Gastrocnemius medialis (tissue), 4 donors: ENCODE results near the gene CCDC183. TPM values are rescaled to one million over a fixed set of nuclear protein-coding genes. Genes with fewer than 3 reads are reported as not detected.
A peak's percentile ranks its signal among the peaks of the same experiment; 100 is the strongest.

ENCODE experiments used
- ATAC-seq, 2 donors: fragments of 150-250 bp; one replicate each; pipeline ENCODE4 v1.9.1; 2016
- DNase-seq, 2 donors: peaks; one replicate each; pipeline ENCODE4 v3.0.0-alpha.2; 2019
- H3K27ac ChIP-seq, 4 donors: fragments of 200-600 bp; sonication (generic); 1 replicate in 1 of 4; 2 replicates in 3 of 4; pipeline ENCODE4 v1.5.1; 2016 to 2018; ENCODE audit warnings: mild to moderate bottlenecking in 2 of 4, moderate library complexity in 1 of 4
- H3K27me3 ChIP-seq, 3 donors: fragments of 200-600 bp; sonication (generic) in 2 of 3; 1 replicate in 1 of 3; 2 replicates in 2 of 3; pipeline versions ENCODE4 v1.5.1 to v1.6.0; 2016 to 2019; ENCODE audit warnings: mild to moderate bottlenecking in 1 of 3, moderate library complexity in 1 of 3
- H3K36me3 ChIP-seq, 2 donors: fragments of 200-600 bp; sonication (generic) in 1 of 2; one replicate each; pipeline ENCODE4 v1.5.1; 2017 to 2018
- H3K4me1 ChIP-seq, 2 donors: fragments of 200-600 bp; sonication (generic) in 1 of 2; one replicate each; pipeline ENCODE4 v1.5.1; 2016 to 2017; ENCODE audit warnings: mild to moderate bottlenecking in 2 of 2
- H3K4me3 ChIP-seq, 4 donors: fragments of 200-600 bp; sonication (generic) in 3 of 4; 1 replicate in 1 of 4; 2 replicates in 3 of 4; pipeline ENCODE4 v1.5.1; 2016 to 2019; ENCODE audit warnings: mild to moderate bottlenecking in 2 of 4
- H3K9me3 ChIP-seq, 3 donors: fragments of 200-600 bp; sonication (generic) in 2 of 3; 1 replicate in 1 of 3; 2 replicates in 2 of 3; pipeline ENCODE4 v1.5.1; 2016 to 2019
- POLR2A ChIP-seq, 2 donors: fragments of 450-650 bp; IDR thresholded peaks; one replicate each; pipeline ENCODE4 v1.6.1; 2017; ENCODE audit warnings: antibody characterized with exemption in 2 of 2, mild to moderate bottlenecking in 2 of 2, moderate library complexity in 2 of 2
- in situ Hi-C, 4 donors: fragments of 200-750 bp; cut with MboI; loops; one replicate each; pipeline versions ENCODE4 v1.15.0 to v1.8.0; 2017; ENCODE audit warnings: low sequenced_read_pairs in 4 of 4
- intact Hi-C: fragments of 100-400 bp; cut with DNase I; formaldehyde crosslinking; loops from one replicate; pipeline ENCODE4 v1.15.1; 2023; ENCODE audit warnings: low total_unique reads
- total RNA-seq, 4 donors: library from RNA; depleted of rRNA; stranded (reverse); fragments of >200 nt; gene quantifications; one replicate each; pipeline versions ENCODE4 v1.1.0 to v1.2.3, GENCODE V29; 2016
- TF ChIP-seq, protein P1 (sequence below), 5 experiments: fragments of 450-650 bp in 3 of 5; fragments of 200-600 bp in 2 of 5; sonication (generic) in 2 of 5; IDR thresholded peaks in 4 of 5; conservative IDR thresholded peaks in 1 of 5; 1 replicate in 4 of 5; 2 replicates in 1 of 5; pipeline ENCODE4 v1.5.1; 2016 to 2019; ENCODE audit warnings: antibody characterized with exemption in 5 of 5, mild to moderate bottlenecking in 3 of 5, moderate library complexity in 3 of 5

CCDC183 gene
- total RNA-seq, 4 donors from 2014 or later, result 0.31 TPM; not detected in 3

DNA sequence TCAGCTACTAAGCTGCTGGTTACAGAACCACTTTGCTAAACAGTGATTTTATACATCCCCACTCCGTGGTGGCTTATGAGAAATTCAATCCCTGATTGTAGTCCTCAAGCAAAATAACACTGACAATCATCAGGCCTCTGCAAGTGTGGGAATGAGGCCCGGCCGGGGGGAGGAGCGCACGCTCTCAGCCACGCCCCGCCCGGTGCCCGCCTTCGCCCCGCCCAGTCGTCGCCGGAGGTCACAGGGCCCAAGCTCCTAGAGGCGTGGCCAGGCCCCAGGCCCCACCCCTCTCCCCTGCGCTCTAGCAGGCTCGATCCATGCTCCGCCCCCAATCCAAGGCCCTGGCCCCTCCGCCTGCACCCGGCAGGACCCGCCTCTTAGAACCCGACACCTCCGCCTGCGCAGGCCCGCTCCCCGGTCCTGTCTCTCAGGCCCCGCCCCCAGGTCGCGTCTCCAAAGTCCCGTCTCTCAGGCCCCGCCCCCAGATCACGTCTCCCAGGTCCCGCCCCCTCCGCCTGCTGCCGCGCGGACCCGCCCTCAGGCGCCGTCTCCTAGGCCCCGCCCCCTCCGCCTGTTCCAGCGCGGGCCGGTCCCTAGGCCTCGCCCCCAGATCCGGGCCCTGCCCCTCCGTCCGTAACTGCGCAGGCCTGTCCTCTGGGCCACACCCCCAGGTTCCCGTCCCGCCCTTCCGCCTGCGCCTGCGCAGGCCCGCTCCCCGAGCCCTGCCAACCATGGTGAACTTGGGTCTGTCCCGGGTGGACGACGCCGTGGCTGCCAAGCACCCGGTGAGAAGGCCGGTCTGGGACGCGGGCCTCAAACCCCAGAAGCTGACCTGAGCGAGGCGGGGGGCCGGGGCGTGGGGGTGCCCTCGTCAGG is 5.3 kb upstream of the CCDC183 start, which contains the start of gene TMEM141:
Gene TMEM141 (plus strand): TSS at position 705 of the 876 bp plus-strand sequence. CDS start 27 bp downstream, at position 732.
- in situ Hi-C loops, result loop anchor here in 1 of 4 donors (25.0 kb wide), 1 partner anchor 146 kb away; the partner anchor contains the start of genes C8G and FBXW5
- H3K4me1 ChIP-seq, result peaks cover 12 to 18% of the 10 kb centered on the region in 2 donors
- intact Hi-C loops, result loop anchor here (1.0 to 5.0 kb wide), 3 partner anchors 56 to 153 kb away; partner anchors contain the start of genes EDF1, FBXW5 and PHPT1

DNA sequence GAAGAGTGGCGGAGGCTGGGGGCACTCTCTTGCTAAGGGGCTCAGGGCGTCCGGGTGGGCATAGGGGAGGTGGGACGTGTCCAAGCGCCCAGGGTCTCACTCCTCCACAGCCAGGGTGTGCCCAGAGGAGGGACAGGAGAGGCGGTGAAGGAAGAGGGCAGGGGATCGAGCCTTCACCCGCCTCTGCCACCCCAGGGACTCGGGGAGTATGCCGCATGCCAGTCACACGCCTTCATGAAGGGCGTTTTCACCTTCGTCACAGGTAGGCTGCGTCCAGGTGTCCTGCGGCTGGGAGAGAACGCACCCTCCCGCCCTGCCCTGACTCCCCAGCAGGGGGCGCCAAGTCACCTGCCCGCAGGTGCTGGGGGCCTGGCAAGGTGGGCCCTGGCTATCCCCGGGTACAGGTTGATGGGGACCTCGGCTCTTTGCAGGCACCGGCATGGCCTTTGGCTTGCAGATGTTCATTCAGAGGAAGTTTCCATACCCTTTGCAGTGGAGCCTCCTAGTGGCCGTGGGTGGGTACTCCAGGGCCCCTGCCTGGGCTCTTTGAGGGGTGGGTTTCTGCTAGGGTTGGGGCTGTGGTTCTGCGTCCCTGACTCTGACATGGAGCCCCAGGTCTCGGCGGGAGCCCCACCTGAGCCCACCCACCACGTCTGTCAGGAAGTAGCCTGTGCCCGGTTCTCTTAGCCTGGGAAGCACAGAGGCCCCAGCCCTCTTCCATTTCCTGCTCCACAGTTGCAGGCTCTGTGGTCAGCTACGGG is 4.4 kb upstream of the CCDC183 start:
- H3K4me1 ChIP-seq, result peaks cover 12 to 18% of the 10 kb centered on the region in 2 donors
- ATAC-seq (peak; percentile 16 to 18), DNase-seq (peak in 1 of 2 donors; percentile 57)
- in situ Hi-C loops, result loop anchor here in 1 of 4 donors (25.0 kb wide), 1 partner anchor 146 kb away; the partner anchor contains the start of genes C8G and FBXW5
- no peaks in the 10 kb centered on the region for H3K36me3 ChIP-seq
- H3K9me3 ChIP-seq, result no peaks in the 10 kb centered on the region
- TF ChIP-seq, protein P1, sequence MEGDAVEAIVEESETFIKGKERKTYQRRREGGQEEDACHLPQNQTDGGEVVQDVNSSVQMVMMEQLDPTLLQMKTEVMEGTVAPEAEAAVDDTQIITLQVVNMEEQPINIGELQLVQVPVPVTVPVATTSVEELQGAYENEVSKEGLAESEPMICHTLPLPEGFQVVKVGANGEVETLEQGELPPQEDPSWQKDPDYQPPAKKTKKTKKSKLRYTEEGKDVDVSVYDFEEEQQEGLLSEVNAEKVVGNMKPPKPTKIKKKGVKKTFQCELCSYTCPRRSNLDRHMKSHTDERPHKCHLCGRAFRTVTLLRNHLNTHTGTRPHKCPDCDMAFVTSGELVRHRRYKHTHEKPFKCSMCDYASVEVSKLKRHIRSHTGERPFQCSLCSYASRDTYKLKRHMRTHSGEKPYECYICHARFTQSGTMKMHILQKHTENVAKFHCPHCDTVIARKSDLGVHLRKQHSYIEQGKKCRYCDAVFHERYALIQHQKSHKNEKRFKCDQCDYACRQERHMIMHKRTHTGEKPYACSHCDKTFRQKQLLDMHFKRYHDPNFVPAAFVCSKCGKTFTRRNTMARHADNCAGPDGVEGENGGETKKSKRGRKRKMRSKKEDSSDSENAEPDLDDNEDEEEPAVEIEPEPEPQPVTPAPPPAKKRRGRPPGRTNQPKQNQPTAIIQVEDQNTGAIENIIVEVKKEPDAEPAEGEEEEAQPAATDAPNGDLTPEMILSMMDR (IDR thresholded peaks at IDR 0.05 in 4 of 5, conservative IDR thresholded peaks at IDR 0.05 in 1 of 5), result peak; percentile 88 to 95 (median 91)
- peak in 1 of 2 donors; percentile 14 for TF ChIP-seq POLR2A (IDR thresholded peaks at IDR 0.05)
- H3K27me3 ChIP-seq, result peaks cover 0 to 2% (median 0%) of the 10 kb centered on the region in 3 donors
- intact Hi-C loops, result loop anchor here (5.0 kb wide), 2 partner anchors 56 to 76 kb away; partner anchors contain the start of genes EDF1 and PHPT1
- H3K27ac ChIP-seq, result peak overlapping the region; percentile 94 to 99 (median 95)
- H3K4me3 ChIP-seq, result peak overlapping the region; percentile 66 to 92 (median 81)

More for the DNA sequence above, 5.3 kb upstream of the CCDC183 start, which contains the start of gene TMEM141:
- ATAC-seq (peak; percentile 87 to 91), DNase-seq (peak; percentile 100)
- Histone ChIP-seq H3K4me3 (peak within 1 kb of the TSS; percentile 66 to 92 (median 81)), H3K27me3 (no peaks in the 10 kb centered on the region), H3K9me3 (no peaks in the 10 kb centered on the region), H3K27ac (peak within 1 kb of the TSS; percentile 94 to 99 (median 95)), H3K36me3 (no peaks in the 10 kb centered on the region)
- TF ChIP-seq POLR2A (IDR thresholded peaks at IDR 0.05), result peak; percentile 60 to 82
- TF ChIP-seq, protein P1 (IDR thresholded peaks at IDR 0.05 in 4 of 5, conservative IDR thresholded peaks at IDR 0.05 in 1 of 5), result no peak

DNA sequence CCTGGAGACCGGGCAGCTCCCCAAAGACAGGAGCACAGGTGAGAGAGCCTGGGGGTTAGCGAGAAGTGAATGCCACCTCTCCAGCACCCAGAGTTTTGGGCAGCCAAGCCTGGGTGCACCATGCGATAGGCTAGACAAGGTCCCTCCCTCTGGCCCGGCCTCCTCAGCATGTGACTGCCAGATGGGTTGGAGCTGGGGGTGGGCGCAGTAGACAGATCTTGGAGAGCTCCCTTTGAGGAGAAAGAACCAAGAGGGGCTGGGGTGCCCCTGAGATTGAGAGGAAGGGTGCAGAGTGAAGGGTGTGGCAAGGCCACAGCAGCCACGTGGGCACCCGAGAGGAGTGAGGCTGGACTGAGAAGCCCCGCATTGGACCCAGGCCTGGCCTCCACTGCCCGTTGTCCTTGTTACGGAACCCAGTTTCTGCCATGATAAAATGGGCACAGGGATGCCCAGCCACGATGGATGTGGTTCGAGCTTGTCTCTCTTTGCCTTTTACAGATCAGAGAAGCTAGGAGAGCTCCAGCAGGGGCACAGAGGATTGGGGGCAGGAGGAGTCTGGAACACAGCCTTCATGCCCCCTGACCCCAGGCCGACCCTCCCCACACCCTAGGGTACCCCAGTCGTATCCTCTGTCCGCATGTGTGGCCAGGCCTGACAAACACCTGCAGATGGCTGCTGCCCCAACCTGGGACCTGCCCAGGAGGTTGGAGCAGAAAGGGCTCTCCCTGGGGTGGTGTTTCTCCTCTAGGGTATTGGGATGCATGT is 3.6 kb upstream of the CCDC183 start:
- no peaks in the 10 kb centered on the region for H3K36me3 ChIP-seq
- peak overlapping the region in 3 of 4 donors; percentile 95 to 99 (median 95) for H3K27ac ChIP-seq
- in situ Hi-C loops, result loop anchor here in 1 of 4 donors (25.0 kb wide), 1 partner anchor 145 kb away; the partner anchor contains the start of genes C8G and FBXW5
- intact Hi-C loops, result loop anchor here (5.0 kb wide), 2 partner anchors 55 to 75 kb away; partner anchors contain the start of genes EDF1 and PHPT1
- H3K4me1 ChIP-seq, result peaks cover 12 to 18% of the 10 kb centered on the region in 2 donors
- no peaks in the 10 kb centered on the region for H3K9me3 ChIP-seq
- DNase-seq (no peak), ATAC-seq (no peak)
- H3K4me3 ChIP-seq, result peak overlapping the region in 2 of 4 donors; percentile 81
- H3K27me3 ChIP-seq, result peaks cover under 1 to 8% (median 5%) of the 10 kb centered on the region in 3 donors
- TF ChIP-seq, protein P1 (IDR thresholded peaks at IDR 0.05 in 4 of 5, conservative IDR thresholded peaks at IDR 0.05 in 1 of 5), result no peak
- TF ChIP-seq POLR2A (IDR thresholded peaks at IDR 0.05), result no peak
